BLaER1 (cell line): ENCODE measurements around the gene OSBPL5.

Source experiments
- H3K27ac ChIP-seq: shearing (Covaris generic); formaldehyde crosslinking; 2 replicates; pipeline ENCODE4 v1.8.1; 2022
- H3K27me3 ChIP-seq: shearing (Covaris generic); formaldehyde crosslinking; 2 replicates; pipeline ENCODE4 v1.8.1; 2022
- H3K36me3 ChIP-seq: shearing (Covaris generic); formaldehyde crosslinking; 2 replicates; pipeline ENCODE4 v1.8.1; 2022
- H3K4me1 ChIP-seq: shearing (Covaris generic); formaldehyde crosslinking; 2 replicates; pipeline ENCODE4 v1.8.1; 2022
- H3K4me2 ChIP-seq: shearing (Covaris generic); formaldehyde crosslinking; 2 replicates; pipeline ENCODE4 v1.8.1; 2022
- H3K4me3 ChIP-seq: shearing (Covaris generic); formaldehyde crosslinking; 2 replicates; pipeline ENCODE4 v1.8.1; 2022
- H3K9ac ChIP-seq: shearing (Covaris generic); formaldehyde crosslinking; 2 replicates; pipeline ENCODE4 v1.8.1; 2022
- H3K9me3 ChIP-seq: shearing (Covaris generic); formaldehyde crosslinking; 2 replicates; pipeline ENCODE4 v1.8.1; 2022
- H4K20me1 ChIP-seq: shearing (Covaris generic); formaldehyde crosslinking; 2 replicates; pipeline ENCODE4 v1.8.1; 2022
- Cebpa-rat ChIP-seq: shearing (Covaris generic); IDR thresholded peaks from 2 replicates; pipeline ENCODE4 v1.8.1; 2022

OSBPL5 gene

GRCh38 chr11:3164552-3165151 is 458 bp downstream of the OSBPL5 start:
- Histone ChIP-seq H3K4me2 (peak overlapping the region; percentile 95), H3K9me3 (no peaks in the 10 kb centered on the region), H3K27me3 (no peaks in the 10 kb centered on the region), H3K4me1 (peaks cover 91% of the 10 kb centered on the region), H3K36me3 (no peaks in the 10 kb centered on the region), H3K4me3 (peak overlapping the region; percentile 83), H4K20me1 (peaks cover 48% of the 10 kb centered on the region), H3K9ac (peak overlapping the region; percentile 81), H3K27ac (peak overlapping the region; percentile 78)
- no peak for TF ChIP-seq Cebpa-rat

GRCh38 chr11:3164138-3164551 is 965 bp downstream of the OSBPL5 start:
- H3K9me3 ChIP-seq = no peaks in the 10 kb centered on the region
- H3K9ac ChIP-seq = peak overlapping the region; percentile 81
- H3K4me1 ChIP-seq = peaks cover 91% of the 10 kb centered on the region
- TF ChIP-seq Cebpa-rat = peak; percentile 63; the same call in 1 of the 2 replicates
- no peaks in the 10 kb centered on the region for H3K27me3 ChIP-seq
- peak overlapping the region; percentile 95 for H3K4me2 ChIP-seq
- H4K20me1 ChIP-seq = peaks cover 53% of the 10 kb centered on the region
- H3K4me3 ChIP-seq = peak overlapping the region; percentile 83
- H3K27ac ChIP-seq = peak overlapping the region; percentile 78
- H3K36me3 ChIP-seq = no peaks in the 10 kb centered on the region

GRCh38 chr11:3163241-3163981 is 1.7 kb downstream of the OSBPL5 start:
- peak overlapping the region; percentile 83 for H3K4me3 ChIP-seq
- no peaks in the 10 kb centered on the region for H3K9me3 ChIP-seq
- H4K20me1 ChIP-seq = peaks cover 60% of the 10 kb centered on the region
- peaks cover 91% of the 10 kb centered on the region for H3K4me1 ChIP-seq
- H3K27ac ChIP-seq = 0 out of 2 replicates have a peak overlapping the region, but pooled peaks have one; percentile 78
- H3K4me2 ChIP-seq = peak overlapping the region; percentile 95
- no peaks in the 10 kb centered on the region for H3K27me3 ChIP-seq
- no peaks in the 10 kb centered on the region for H3K36me3 ChIP-seq
- no peak for TF ChIP-seq Cebpa-rat
- peak overlapping the region; percentile 81 for H3K9ac ChIP-seq

- Histone ChIP-seq H3K4me2 (peak overlapping the region; percentile 95), H3K27me3 (no peaks in the 10 kb centered on the region), H3K4me1 (peaks cover 91% of the 10 kb centered on the region), H3K36me3 (no peaks in the 10 kb centered on the region), H4K20me1 (peaks cover 68% of the 10 kb centered on the region), H3K27ac (no peak overlapping the region), H3K9me3 (no peaks in the 10 kb centered on the region), H3K4me3 (no peak overlapping the region), H3K9ac (no peak overlapping the region)
- no peak for TF ChIP-seq Cebpa-rat
These were observed 2.5 kb downstream of the OSBPL5 start for GRCh38 chr11:3162410-3163240.

- Histone ChIP-seq H3K4me3 (no peak overlapping the region), H3K9ac (no peak overlapping the region)
These were observed 3.2 kb downstream of the OSBPL5 start for GRCh38 chr11:3161720-3162409.

GRCh38 chr11:3161309-3161708 is 3.8 kb downstream of the OSBPL5 start:
- Histone ChIP-seq H3K4me3 (no peak overlapping the region), H3K36me3 (no peaks in the 10 kb centered on the region), H3K4me2 (peak overlapping the region; percentile 95), H3K4me1 (peaks cover 91% of the 10 kb centered on the region), H3K27ac (no peak overlapping the region), H4K20me1 (peaks cover 81% of the 10 kb centered on the region), H3K9me3 (no peaks in the 10 kb centered on the region), H3K9ac (no peak overlapping the region), H3K27me3 (no peaks in the 10 kb centered on the region)
- TF ChIP-seq Cebpa-rat = no peak

More at GRCh38 chr11:3161720-3162409, 3.2 kb downstream of the OSBPL5 start:
- Histone ChIP-seq H3K27me3 (no peaks in the 10 kb centered on the region), H3K36me3 (no peaks in the 10 kb centered on the region), H4K20me1 (peaks cover 76% of the 10 kb centered on the region), H3K27ac (no peak overlapping the region), H3K4me1 (peaks cover 91% of the 10 kb centered on the region), H3K4me2 (peak overlapping the region; percentile 95), H3K9me3 (no peaks in the 10 kb centered on the region)
- no peak for TF ChIP-seq Cebpa-rat

- Histone ChIP-seq H3K36me3 (no peaks in the 10 kb centered on the region), H3K4me3 (peak overlapping the region; percentile 61), H3K4me1 (peaks cover 91% of the 10 kb centered on the region), H3K4me2 (peak overlapping the region; percentile 95), H3K27ac (no peak overlapping the region), H3K9me3 (no peaks in the 10 kb centered on the region), H4K20me1 (peaks cover 90% of the 10 kb centered on the region), H3K27me3 (no peaks in the 10 kb centered on the region), H3K9ac (peak overlapping the region; percentile 56)
- TF ChIP-seq Cebpa-rat = no peak
These were observed 4.7 kb downstream of the OSBPL5 start for GRCh38 chr11:3160252-3161031.

GRCh38 chr11:3159296-3160190 is 5.6 kb downstream of the OSBPL5 start:
- H3K9me3 ChIP-seq = no peaks in the 10 kb centered on the region
- peaks cover 96% of the 10 kb centered on the region for H4K20me1 ChIP-seq
- H3K4me2 ChIP-seq = peak overlapping the region; percentile 95
- TF ChIP-seq Cebpa-rat = no peak
- H3K27ac ChIP-seq = no peak overlapping the region
- peak overlapping the region; percentile 56 for H3K9ac ChIP-seq
- H3K36me3 ChIP-seq = no peaks in the 10 kb centered on the region
- H3K27me3 ChIP-seq = no peaks in the 10 kb centered on the region
- H3K4me3 ChIP-seq = peak overlapping the region; percentile 61
- H3K4me1 ChIP-seq = peaks cover 97% of the 10 kb centered on the region
